Mesothelial cell of epicardium (in vitro differentiated cells): ENCODE measurements around the gene MACROH2A2. TPM values are rescaled to one million over a fixed set of nuclear protein-coding genes. Genes with fewer than 3 reads are reported as not detected.
"Not testable (repeated sequence)": the region's sequence is repeated elsewhere in the genome, so short reads cannot be mapped to it uniquely, and the experiment has no call there.

Experiments used
- DNase-seq, 2 experiments: peaks; one replicate each; pipeline ENCODE4 v3.0.0; 2021; ENCODE audit warnings: low spot score in 2 of 2; ENCODE audit not compliant: unreplicated experiment in 2 of 2
- H3K27ac Mint-ChIP-seq: 2 replicates; pipeline ENCODE4 v1.8.0; 2021; ENCODE audit warnings: mixed read lengths
- H3K27me3 Mint-ChIP-seq: 2 replicates; pipeline ENCODE4 v1.8.0; 2021; ENCODE audit warnings: low read depth, mixed read lengths
- H3K36me3 Mint-ChIP-seq: 2 replicates; pipeline ENCODE4 v1.8.0; 2021; ENCODE audit warnings: mixed read lengths
- H3K4me1 Mint-ChIP-seq: 2 replicates; pipeline ENCODE4 v1.8.0; 2021; ENCODE audit warnings: mixed read lengths
- H3K4me3 Mint-ChIP-seq: 2 replicates; pipeline ENCODE4 v1.8.0; 2021; ENCODE audit warnings: mild to moderate bottlenecking, moderate library complexity, mixed read lengths
- H3K9me3 Mint-ChIP-seq: 2 replicates; pipeline ENCODE4 v1.8.0; 2021; ENCODE audit warnings: mixed read lengths
- CTCF ChIP-seq: fragments of 200-600 bp; sonication (generic); IDR thresholded peaks from one replicate; pipeline ENCODE4 v1.5.0; 2021; ENCODE audit warnings: antibody characterized with exemption; ENCODE audit not compliant: unreplicated experiment
- total RNA-seq: library from RNA; stranded (reverse); gene quantifications from 3 replicates; pipeline ENCODE4 v1.2.1, GENCODE V29; 2021

Gene MACROH2A2
- total RNA-seq, 1 donor from 2014 or later: 125 TPM

GRCh38 chr10:70078329-70078728 lies 25.7 kb downstream of the MACROH2A2 start:
- Mint-ChIP-seq H3K4me1 (peaks cover 3% of the 10 kb centered on the region), H3K27me3 (no peaks in the 10 kb centered on the region), H3K9me3 (no peaks in the 10 kb centered on the region), H3K27ac (no peak overlapping the region), H3K36me3 (peaks cover 30% of the 10 kb centered on the region), H3K4me3 (no peak overlapping the region)
- no peak for DNase-seq
- TF ChIP-seq CTCF: no peak

GRCh38 chr10:70078937-70079336 lies 26.3 kb downstream of the MACROH2A2 start:
- H3K4me1 Mint-ChIP-seq: peaks cover under 1% of the 10 kb centered on the region
- no peaks in the 10 kb centered on the region for H3K9me3 Mint-ChIP-seq
- H3K27ac Mint-ChIP-seq: no peak overlapping the region
- no peak for TF ChIP-seq CTCF
- no peak overlapping the region for H3K4me3 Mint-ChIP-seq
- peaks cover 30% of the 10 kb centered on the region for H3K36me3 Mint-ChIP-seq
- DNase-seq: no peak
- H3K27me3 Mint-ChIP-seq: no peaks in the 10 kb centered on the region

- not testable (repeated sequence) for H3K27me3 Mint-ChIP-seq, H3K4me3 Mint-ChIP-seq, H3K4me1 Mint-ChIP-seq, H3K9me3 Mint-ChIP-seq, H3K27ac Mint-ChIP-seq, DNase-seq
- peaks cover 37% of the 10 kb centered on the region for H3K36me3 Mint-ChIP-seq
These were observed 28.1 kb downstream of the MACROH2A2 start for GRCh38 chr10:70080789-70081188.

- Mint-ChIP-seq H3K4me1 (no peaks in the 10 kb centered on the region), H3K9me3 (no peaks in the 10 kb centered on the region), H3K4me3 (no peak overlapping the region), H3K36me3 (peaks cover 28% of the 10 kb centered on the region), H3K27ac (no peak overlapping the region), H3K27me3 (no peaks in the 10 kb centered on the region)
- no peak for DNase-seq
- TF ChIP-seq CTCF: no peak
These were observed 31.5 kb downstream of the MACROH2A2 start for GRCh38 chr10:70084189-70084588.

- Mint-ChIP-seq H3K9me3 (no peaks in the 10 kb centered on the region), H3K4me3 (no peak overlapping the region), H3K27ac (no peak overlapping the region), H3K36me3 (peaks cover 33% of the 10 kb centered on the region), H3K4me1 (no peaks in the 10 kb centered on the region), H3K27me3 (no peaks in the 10 kb centered on the region)
- no peak for DNase-seq
- no peak for TF ChIP-seq CTCF
These were observed 33.4 kb downstream of the MACROH2A2 start for GRCh38 chr10:70085975-70086613.

GRCh38 chr10:70087616-70088307 lies 35.1 kb downstream of the MACROH2A2 start:
- H3K27ac Mint-ChIP-seq: no peak overlapping the region
- peaks cover 32% of the 10 kb centered on the region for H3K36me3 Mint-ChIP-seq

More at GRCh38 chr10:70087616-70088307, 35.1 kb downstream of the MACROH2A2 start:
- no peaks in the 10 kb centered on the region for H3K27me3 Mint-ChIP-seq
- no peak for DNase-seq
- no peak overlapping the region for H3K4me3 Mint-ChIP-seq
- no peaks in the 10 kb centered on the region for H3K9me3 Mint-ChIP-seq
- no peak for TF ChIP-seq CTCF
- H3K4me1 Mint-ChIP-seq: no peaks in the 10 kb centered on the region
